Endodermal cell (in vitro differentiated cells): ENCODE measurements around the gene APBA1. TPM values are rescaled to one million over a fixed set of nuclear protein-coding genes. Genes with fewer than 3 reads are reported as not detected.

Experiments used
- DNase-seq: peaks from one replicate; pipeline ENCODE4 v3.0.0-alpha.2; 2017
- H3K27ac ChIP-seq: 2 replicates; pipeline ENCODE4 v1.5.1; 2013; ENCODE audit warnings: mild to moderate bottlenecking, low read depth, low read length, moderate library complexity
- H3K27me3 ChIP-seq: 2 replicates; pipeline ENCODE4 v1.6.1; 2013; ENCODE audit warnings: mild to moderate bottlenecking, low read length, moderate library complexity; ENCODE audit not compliant: insufficient read depth, control insufficient read depth, poor library complexity, severe bottlenecking
- H3K36me3 ChIP-seq: 2 replicates; pipeline ENCODE4 v1.7.0; 2013; ENCODE audit warnings: mild to moderate bottlenecking, low read length, moderate library complexity; ENCODE audit not compliant: control insufficient read depth, insufficient read depth
- H3K4me1 ChIP-seq: one replicate; pipeline ENCODE4 v1.7.0; 2013; ENCODE audit warnings: low read length; ENCODE audit not compliant: control insufficient read depth, insufficient read depth
- H3K4me3 ChIP-seq: 2 replicates; pipeline ENCODE4 v1.5.1; 2013; ENCODE audit warnings: mild to moderate bottlenecking, low read length, moderate library complexity
- H3K9ac ChIP-seq: 2 replicates; pipeline ENCODE4 v1.6.1; 2013; ENCODE audit warnings: mild to moderate bottlenecking, low read length, moderate library complexity; ENCODE audit not compliant: poor library complexity, severe bottlenecking; ENCODE audit errors: extremely low read depth
- H3K9me3 ChIP-seq: 2 replicates; pipeline ENCODE4 v1.6.1; 2013; ENCODE audit warnings: mild to moderate bottlenecking, low read length, moderate library complexity; ENCODE audit not compliant: control insufficient read depth
- H3K27ac Mint-ChIP-seq: 2 replicates; pipeline ENCODE4 v1.8.0; 2020; ENCODE audit warnings: mixed read lengths
- H3K27me3 Mint-ChIP-seq: 2 replicates; pipeline ENCODE4 v1.8.0; 2021; ENCODE audit warnings: mild to moderate bottlenecking, mixed read lengths; ENCODE audit not compliant: insufficient read depth
- H3K36me3 Mint-ChIP-seq: 2 replicates; pipeline ENCODE4 v1.8.0; 2020; ENCODE audit warnings: low read depth, mixed read lengths
- H3K4me1 Mint-ChIP-seq: 2 replicates; pipeline ENCODE4 v1.8.0; 2020; ENCODE audit warnings: mixed read lengths
- H3K4me3 Mint-ChIP-seq: 2 replicates; pipeline ENCODE4 v1.8.0; 2020; ENCODE audit warnings: mild to moderate bottlenecking, moderate library complexity, mixed read lengths
- H3K9me3 Mint-ChIP-seq: 2 replicates; pipeline ENCODE4 v1.8.0; 2020; ENCODE audit warnings: mild to moderate bottlenecking, mixed read lengths
- WGBS, 2 experiments: methylation state at CpG; one replicate each; pipeline versions ENCODE4 v1.1.5 to v1.1.7; 2013; ENCODE audit warnings: missing lambda C conversion rate in 2 of 2, mixed read lengths in 1 of 2; ENCODE audit not compliant: insufficient coverage in 1 of 2, insufficient read length in 1 of 2; 5-methylcytosine and 5-hydroxymethylcytosine counted together
- total RNA-seq, 2 donors: library from RNA; stranded (reverse); fragmentation: NEBNext Ultra II Directional in 1 of 2; extraction: Animal tissue kit (Norgen Biotek cat#: 25700) in 1 of 2; gene quantifications; 2 replicates in 1 of 2; 3 replicates in 1 of 2; pipeline ENCODE4 v1.2.1, GENCODE V29; 2021
- TF ChIP-seq, protein P1 (sequence below): fragments of 200-600 bp; sonication (generic); conservative IDR thresholded peaks from 2 replicates; pipeline ENCODE4 v1.5.0; 2021; ENCODE audit warnings: antibody characterized with exemption, mild to moderate bottlenecking

The APBA1 gene
- total RNA-seq, 2 donors from 2014 or later: 0.51 to 0.75 TPM

GRCh38 chr9:69452110-69452782 lies 219.9 kb downstream of the APBA1 start:
- H3K27ac ChIP-seq: no peak overlapping the region
- H3K27ac Mint-ChIP-seq: no peak overlapping the region
- no peak overlapping the region for H3K4me3 Mint-ChIP-seq
- no peaks in the 10 kb centered on the region for H3K27me3 Mint-ChIP-seq
- peak; percentile 42 for DNase-seq
- no peak overlapping the region for H3K4me3 ChIP-seq
- H3K9ac ChIP-seq: no peak overlapping the region
- no peaks in the 10 kb centered on the region for H3K4me1 Mint-ChIP-seq
- no peaks in the 10 kb centered on the region for H3K36me3 ChIP-seq
- peaks cover 5% of the 10 kb centered on the region for H3K9me3 Mint-ChIP-seq
- H3K9me3 ChIP-seq: no peaks in the 10 kb centered on the region
- no peaks in the 10 kb centered on the region for H3K27me3 ChIP-seq
- TF ChIP-seq, protein P1, sequence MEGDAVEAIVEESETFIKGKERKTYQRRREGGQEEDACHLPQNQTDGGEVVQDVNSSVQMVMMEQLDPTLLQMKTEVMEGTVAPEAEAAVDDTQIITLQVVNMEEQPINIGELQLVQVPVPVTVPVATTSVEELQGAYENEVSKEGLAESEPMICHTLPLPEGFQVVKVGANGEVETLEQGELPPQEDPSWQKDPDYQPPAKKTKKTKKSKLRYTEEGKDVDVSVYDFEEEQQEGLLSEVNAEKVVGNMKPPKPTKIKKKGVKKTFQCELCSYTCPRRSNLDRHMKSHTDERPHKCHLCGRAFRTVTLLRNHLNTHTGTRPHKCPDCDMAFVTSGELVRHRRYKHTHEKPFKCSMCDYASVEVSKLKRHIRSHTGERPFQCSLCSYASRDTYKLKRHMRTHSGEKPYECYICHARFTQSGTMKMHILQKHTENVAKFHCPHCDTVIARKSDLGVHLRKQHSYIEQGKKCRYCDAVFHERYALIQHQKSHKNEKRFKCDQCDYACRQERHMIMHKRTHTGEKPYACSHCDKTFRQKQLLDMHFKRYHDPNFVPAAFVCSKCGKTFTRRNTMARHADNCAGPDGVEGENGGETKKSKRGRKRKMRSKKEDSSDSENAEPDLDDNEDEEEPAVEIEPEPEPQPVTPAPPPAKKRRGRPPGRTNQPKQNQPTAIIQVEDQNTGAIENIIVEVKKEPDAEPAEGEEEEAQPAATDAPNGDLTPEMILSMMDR: no peak
- peaks cover 3% of the 10 kb centered on the region for H3K4me1 ChIP-seq
- H3K36me3 Mint-ChIP-seq: no peaks in the 10 kb centered on the region
- 71 to 87% methylated on average over 12 to 13 of the region's 13 CpGs for WGBS, 2 experiments

DNA sequence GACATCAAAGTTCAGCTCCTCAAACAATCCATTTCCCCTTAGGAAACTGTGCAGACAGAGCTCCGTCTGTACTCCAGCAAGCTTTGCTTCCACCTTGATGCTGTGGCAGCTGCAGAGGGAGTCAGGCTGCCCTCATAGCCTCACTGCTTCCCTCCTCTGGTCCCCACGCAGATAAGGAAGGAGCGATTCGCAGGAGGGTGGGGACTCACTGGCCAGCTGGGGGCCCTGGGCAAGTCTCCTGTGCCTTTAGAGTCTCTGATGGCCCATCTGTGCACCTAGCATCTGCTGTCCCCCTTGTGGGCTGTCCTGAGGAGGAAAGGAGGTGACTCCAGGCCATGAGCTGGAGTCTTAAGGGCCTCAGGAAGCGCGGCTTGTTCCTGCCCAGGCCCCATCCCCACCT lies 225.7 kb downstream of the APBA1 start:
- WGBS, 2 experiments: 90 to 100% methylated on average over 1 to 6 of the region's 6 CpGs

DNA sequence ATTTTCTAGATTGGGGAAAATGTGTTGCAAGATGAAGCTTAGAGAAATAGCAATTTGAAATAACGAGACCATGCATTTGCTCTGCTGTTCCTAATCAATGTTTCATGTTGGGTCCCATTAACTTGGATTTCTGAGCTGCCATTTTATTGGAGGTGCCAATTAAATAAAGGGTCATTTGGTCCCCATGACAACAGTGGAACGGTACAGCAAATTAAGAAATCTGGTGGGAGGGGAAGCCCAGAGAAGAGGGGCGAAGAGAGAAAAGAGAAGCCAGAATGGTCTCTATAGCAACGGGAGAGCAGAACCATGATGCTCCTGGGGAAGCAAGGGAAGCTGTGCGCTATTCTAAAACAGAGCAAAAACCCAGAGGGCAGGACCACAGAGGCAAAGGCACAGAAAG lies 226.9 kb downstream of the APBA1 start:
- Histone ChIP-seq H3K36me3 (no peaks in the 10 kb centered on the region), H3K9ac (no peak overlapping the region), H3K27ac (no peak overlapping the region), H3K4me1 (no peaks in the 10 kb centered on the region), H3K27me3 (no peaks in the 10 kb centered on the region), H3K9me3 (no peaks in the 10 kb centered on the region), H3K4me3 (no peak overlapping the region)
- no peak overlapping the region for H3K4me3 Mint-ChIP-seq
- H3K36me3 Mint-ChIP-seq: no peaks in the 10 kb centered on the region
- H3K9me3 Mint-ChIP-seq: peaks cover 8% of the 10 kb centered on the region
- no peaks in the 10 kb centered on the region for H3K27me3 Mint-ChIP-seq
- 77 to 88% methylated on average over 5 of the region's 5 CpGs for WGBS, 2 experiments
- no peak for DNase-seq
- no peak overlapping the region for H3K27ac Mint-ChIP-seq
- H3K4me1 Mint-ChIP-seq: peaks cover 3% of the 10 kb centered on the region
- TF ChIP-seq, protein P1: no peak

More for the DNA sequence above, 225.7 kb downstream of the APBA1 start:
- H3K27ac Mint-ChIP-seq: no peak overlapping the region
- no peaks in the 10 kb centered on the region for H3K27me3 Mint-ChIP-seq
- no peak overlapping the region for H3K4me3 Mint-ChIP-seq
- DNase-seq: no peak
- no peak overlapping the region for H3K27ac ChIP-seq
- peaks cover 3% of the 10 kb centered on the region for H3K4me1 Mint-ChIP-seq
- H3K36me3 ChIP-seq: no peaks in the 10 kb centered on the region
- TF ChIP-seq, protein P1: no peak
- H3K27me3 ChIP-seq: no peaks in the 10 kb centered on the region
- H3K4me3 ChIP-seq: no peak overlapping the region
- no peaks in the 10 kb centered on the region for H3K4me1 ChIP-seq
- no peaks in the 10 kb centered on the region for H3K36me3 Mint-ChIP-seq
- no peak overlapping the region for H3K9ac ChIP-seq
- peaks cover 5% of the 10 kb centered on the region for H3K9me3 Mint-ChIP-seq
- no peaks in the 10 kb centered on the region for H3K9me3 ChIP-seq
